Activated T-cell treated with anti-CD3 and anti-CD28 coated beads, Interleukin-2, amount 50 U/mL, for 4 hours (primary cell): ENCODE results near the gene PHACTR4. TPM values are rescaled to one million over a fixed set of nuclear protein-coding genes. Genes with fewer than 3 reads are reported as not detected.
"Not testable (repeated sequence)": the region's sequence is repeated elsewhere in the genome, so short reads cannot be mapped to it uniquely, and the experiment has no call there.

Source experiments
- ATAC-seq, 2 donors: fragments of 200-7000 bp; cut with Tn5 transposase; one replicate each; pipeline ENCODE4 v1.10.0; 2021
- DNase-seq: peaks from one replicate; pipeline ENCODE4 v3.0.0-alpha.2; 2020
- H3K27me3 Mint-ChIP-seq: one replicate; pipeline ENCODE4 v1.8.0; 2021; ENCODE audit warnings: low read depth, mixed read lengths
- H3K36me3 Mint-ChIP-seq: one replicate; pipeline ENCODE4 v1.8.0; 2022; ENCODE audit warnings: mixed read lengths; ENCODE audit not compliant: insufficient read depth
- H3K4me1 Mint-ChIP-seq: one replicate; pipeline ENCODE4 v1.8.0; 2021; ENCODE audit warnings: low read depth, mixed read lengths
- H3K4me3 Mint-ChIP-seq: one replicate; pipeline ENCODE4 v1.8.0; 2021; ENCODE audit warnings: mild to moderate bottlenecking, moderate library complexity, mixed read lengths
- H3K9me3 Mint-ChIP-seq: one replicate; pipeline ENCODE4 v1.8.0; 2021; ENCODE audit warnings: mixed read lengths
- total RNA-seq, 3 donors: library from RNA; stranded (reverse); gene quantifications; one replicate each; pipeline ENCODE4 v1.2.1, GENCODE V29; 2021

Gene PHACTR4
- total RNA-seq, 3 donors from 2014 or later = 19.7 to 23.2 (median 22.4) TPM

DNA sequence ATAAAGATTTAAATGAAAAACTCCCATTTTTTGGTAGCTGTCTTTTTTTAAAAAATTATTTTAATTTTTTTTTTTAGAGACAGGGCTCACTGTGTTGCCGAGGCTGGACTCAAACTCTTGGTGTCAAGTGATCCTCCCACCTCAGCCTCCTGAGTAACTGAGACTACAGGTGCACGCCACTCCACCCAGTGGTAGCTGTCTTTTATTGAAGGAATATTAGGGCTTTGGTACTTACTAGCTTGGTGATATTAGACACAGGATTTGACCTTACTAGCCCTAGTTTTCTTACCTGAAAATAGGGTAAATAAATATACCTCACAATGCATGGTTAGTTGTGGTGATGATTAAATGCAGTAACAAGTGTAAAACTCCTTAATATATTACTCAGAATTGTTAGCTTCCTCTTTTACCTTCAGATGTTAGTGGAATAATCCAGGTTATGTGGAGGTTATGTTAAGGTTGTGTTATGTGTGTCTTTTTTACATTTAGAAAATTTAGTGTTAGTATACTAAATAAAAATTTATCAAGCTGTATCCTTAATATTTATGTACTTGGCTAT is 66.8 kb downstream of the PHACTR4 start:
- peaks cover 7% of the 10 kb centered on the region for H3K4me1 Mint-ChIP-seq
- H3K4me3 Mint-ChIP-seq = no peak overlapping the region
- no peaks in the 10 kb centered on the region for H3K27me3 Mint-ChIP-seq
- DNase-seq (no peak), ATAC-seq (no peak)
- H3K36me3 Mint-ChIP-seq = peaks cover 5% of the 10 kb centered on the region
- H3K9me3 Mint-ChIP-seq = no peaks in the 10 kb centered on the region

GRCh38 chr1:28437264-28437923 is 67.9 kb downstream of the PHACTR4 start:
- no peak for ATAC-seq
- Mint-ChIP-seq H3K4me3 (no peak overlapping the region), H3K9me3 (no peaks in the 10 kb centered on the region), H3K4me1 (peaks cover 7% of the 10 kb centered on the region), H3K27me3 (no peaks in the 10 kb centered on the region), H3K36me3 (peaks cover 5% of the 10 kb centered on the region)
- no peak for DNase-seq

DNA sequence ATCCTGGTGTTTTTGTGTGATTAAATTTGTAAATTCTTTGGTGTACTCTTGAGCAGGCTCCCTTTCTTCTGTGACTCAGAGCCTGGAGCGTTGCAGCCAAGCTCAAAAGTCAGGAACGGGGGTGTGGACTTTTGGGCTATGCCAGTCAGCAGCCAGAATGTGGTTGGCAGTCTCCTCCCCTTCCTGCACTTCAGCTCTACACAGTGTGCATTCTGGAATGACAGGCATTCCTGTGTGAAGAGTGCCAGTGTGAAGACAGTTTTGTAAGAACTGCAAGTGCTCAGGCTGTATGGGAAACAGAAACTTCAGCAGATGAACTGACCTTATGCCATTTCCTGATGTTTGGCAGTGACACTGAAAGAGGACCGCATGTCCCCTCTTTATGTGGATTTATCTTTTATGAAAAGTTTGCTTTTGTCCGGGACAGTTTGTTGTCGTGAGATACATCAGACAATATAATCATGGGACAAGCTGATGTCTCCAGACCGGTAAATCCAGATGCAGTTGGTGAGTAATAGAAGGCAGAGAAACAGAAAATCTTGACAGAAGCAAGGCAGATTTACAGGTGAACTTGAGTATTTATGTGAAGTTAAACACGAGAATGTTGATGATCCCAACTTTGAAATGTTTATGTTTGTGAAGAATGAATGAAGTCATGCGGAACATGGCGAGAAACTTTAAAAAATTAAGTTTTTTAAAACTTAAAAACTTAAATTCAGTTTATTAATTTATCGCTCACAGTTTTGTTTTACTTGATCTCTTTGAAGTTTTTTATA is 68.6 kb downstream of the PHACTR4 start:
- H3K36me3 Mint-ChIP-seq = peaks cover 8% of the 10 kb centered on the region
- H3K4me3 Mint-ChIP-seq = no peak overlapping the region
- H3K4me1 Mint-ChIP-seq = peaks cover 7% of the 10 kb centered on the region
- ATAC-seq = peak; percentile 48
- no peaks in the 10 kb centered on the region for H3K9me3 Mint-ChIP-seq
- no peak for DNase-seq
- H3K27me3 Mint-ChIP-seq = no peaks in the 10 kb centered on the region

DNA sequence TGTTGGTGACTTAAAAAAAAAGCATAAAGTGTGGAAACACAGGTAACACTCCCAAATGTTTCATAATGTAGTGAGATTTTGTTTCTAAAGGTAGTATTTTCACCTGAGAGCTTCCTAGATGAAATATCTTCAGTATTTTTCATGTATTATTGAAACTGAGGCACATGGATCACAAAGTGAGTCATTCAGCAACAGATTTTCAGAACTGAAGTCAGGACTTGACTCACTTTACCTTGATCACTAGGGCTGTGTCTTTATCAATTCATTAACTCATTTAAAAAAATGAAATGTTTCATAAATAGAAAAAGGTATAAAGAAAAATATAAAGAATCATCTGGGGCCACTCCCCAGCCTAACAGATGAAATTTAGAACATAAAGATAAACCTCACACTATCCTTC is 69.8 kb downstream of the PHACTR4 start:
- H3K9me3 Mint-ChIP-seq = no peaks in the 10 kb centered on the region
- ATAC-seq (no peak), DNase-seq (no peak)
- H3K36me3 Mint-ChIP-seq = peaks cover 16% of the 10 kb centered on the region
- peaks cover 7% of the 10 kb centered on the region for H3K4me1 Mint-ChIP-seq
- no peak overlapping the region for H3K4me3 Mint-ChIP-seq
- H3K27me3 Mint-ChIP-seq = no peaks in the 10 kb centered on the region

DNA sequence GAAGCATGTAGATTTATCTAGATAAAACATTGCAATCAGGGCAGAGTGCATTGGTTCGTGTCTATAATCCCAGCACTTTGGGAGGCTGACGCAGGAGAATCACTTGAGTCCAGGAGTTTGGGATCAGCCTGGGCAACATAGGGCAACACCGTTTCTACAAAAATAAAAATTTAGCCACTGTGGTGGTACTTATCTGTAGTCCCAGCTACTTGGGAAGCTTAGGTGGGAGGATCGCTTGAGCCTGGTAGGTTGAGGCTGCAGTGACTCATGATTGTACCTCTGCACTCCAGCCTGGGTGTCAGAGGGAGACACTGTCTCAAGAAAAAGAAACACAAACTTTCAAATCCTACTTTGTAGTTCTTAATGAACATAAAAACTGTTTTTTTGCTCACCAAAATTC is 72.1 kb downstream of the PHACTR4 start:
- DNase-seq (no peak), ATAC-seq (no peak)
- Mint-ChIP-seq H3K4me1 (peaks cover 7% of the 10 kb centered on the region), H3K36me3 (peaks cover 16% of the 10 kb centered on the region), H3K4me3 (no peak overlapping the region), H3K27me3 (no peaks in the 10 kb centered on the region), H3K9me3 (no peaks in the 10 kb centered on the region)

GRCh38 chr1:28443550-28443949 is 74.0 kb downstream of the PHACTR4 start:
- no peak for ATAC-seq
- H3K36me3 Mint-ChIP-seq = peaks cover 14% of the 10 kb centered on the region

GRCh38 chr1:28447679-28448078 is 78.1 kb downstream of the PHACTR4 start:
- ATAC-seq = no peak
- Mint-ChIP-seq H3K9me3 (no peaks in the 10 kb centered on the region), H3K27me3 (no peaks in the 10 kb centered on the region), H3K36me3 (peaks cover 12% of the 10 kb centered on the region), H3K4me1 (peaks cover 18% of the 10 kb centered on the region), H3K4me3 (no peak overlapping the region)
- DNase-seq = no peak

More at GRCh38 chr1:28443550-28443949, 74.0 kb downstream of the PHACTR4 start:
- Mint-ChIP-seq H3K4me3 (no peak overlapping the region), H3K4me1 (peaks cover 5% of the 10 kb centered on the region), H3K9me3 (no peaks in the 10 kb centered on the region), H3K27me3 (no peaks in the 10 kb centered on the region)
- DNase-seq = no peak

- not testable (repeated sequence) for H3K4me3 Mint-ChIP-seq, H3K9me3 Mint-ChIP-seq
- peaks cover 18% of the 10 kb centered on the region for H3K4me1 Mint-ChIP-seq
These were observed 78.6 kb downstream of the PHACTR4 start for GRCh38 chr1:28448094-28448611.

GRCh38 chr1:28449904-28450303 is 80.4 kb downstream of the PHACTR4 start:
- no peak for DNase-seq
- H3K9me3 Mint-ChIP-seq = no peaks in the 10 kb centered on the region
- H3K27me3 Mint-ChIP-seq = no peaks in the 10 kb centered on the region
- no peak overlapping the region for H3K4me3 Mint-ChIP-seq
- peaks cover 18% of the 10 kb centered on the region for H3K4me1 Mint-ChIP-seq
- H3K36me3 Mint-ChIP-seq = peaks cover 4% of the 10 kb centered on the region
- ATAC-seq = peak; percentile 96 to 98

More at GRCh38 chr1:28448094-28448611, 78.6 kb downstream of the PHACTR4 start:
- H3K36me3 Mint-ChIP-seq, DNase-seq, H3K27me3 Mint-ChIP-seq, ATAC-seq: not testable (repeated sequence)

- Mint-ChIP-seq H3K9me3 (no peaks in the 10 kb centered on the region), H3K36me3 (peaks cover 4% of the 10 kb centered on the region), H3K27me3 (no peaks in the 10 kb centered on the region), H3K4me3 (no peak overlapping the region), H3K4me1 (peaks cover 21% of the 10 kb centered on the region)
- ATAC-seq (no peak), DNase-seq (no peak)
These were observed 81.0 kb downstream of the PHACTR4 start for GRCh38 chr1:28450561-28450960.

GRCh38 chr1:28451011-28451410 is 81.5 kb downstream of the PHACTR4 start:
- no peak for DNase-seq
- Mint-ChIP-seq H3K4me3 (no peak overlapping the region), H3K9me3 (no peaks in the 10 kb centered on the region), H3K27me3 (no peaks in the 10 kb centered on the region), H3K4me1 (peaks cover 25% of the 10 kb centered on the region), H3K36me3 (peaks cover 4% of the 10 kb centered on the region)
- ATAC-seq = no peak

- no peaks in the 10 kb centered on the region for H3K27me3 Mint-ChIP-seq
- peaks cover 12% of the 10 kb centered on the region for H3K36me3 Mint-ChIP-seq
- no peak overlapping the region for H3K4me3 Mint-ChIP-seq
- DNase-seq = no peak
- H3K9me3 Mint-ChIP-seq = no peaks in the 10 kb centered on the region
- peaks cover 13% of the 10 kb centered on the region for H3K4me1 Mint-ChIP-seq
- peak; percentile 58 to 62 for ATAC-seq
These were observed 86.5 kb downstream of the PHACTR4 start for GRCh38 chr1:28456078-28456477.

DNA sequence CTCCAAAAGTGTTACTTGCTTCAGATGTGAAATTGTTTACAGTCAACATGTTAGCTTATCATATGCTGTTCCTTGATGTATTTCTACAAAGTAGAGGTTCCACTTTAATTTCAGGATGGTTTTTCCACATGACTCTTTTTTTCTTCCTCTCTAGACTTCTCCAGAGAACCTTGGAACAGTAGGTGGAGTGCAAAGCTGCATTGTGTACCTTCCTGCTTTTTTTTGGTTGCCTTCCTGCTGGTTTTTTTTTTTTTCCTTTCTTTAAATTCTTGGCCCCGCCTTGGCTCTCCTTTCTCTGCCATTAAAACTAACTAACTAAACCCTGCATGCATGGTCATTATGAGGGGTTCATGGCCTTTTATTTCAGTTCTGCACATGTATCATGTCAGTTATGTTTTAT is 88.1 kb downstream of the PHACTR4 start:
- ATAC-seq (no peak), DNase-seq (no peak)
- Mint-ChIP-seq H3K4me3 (no peak overlapping the region), H3K9me3 (no peaks in the 10 kb centered on the region), H3K27me3 (no peaks in the 10 kb centered on the region), H3K4me1 (peaks cover 11% of the 10 kb centered on the region), H3K36me3 (peaks cover 12% of the 10 kb centered on the region)

DNA sequence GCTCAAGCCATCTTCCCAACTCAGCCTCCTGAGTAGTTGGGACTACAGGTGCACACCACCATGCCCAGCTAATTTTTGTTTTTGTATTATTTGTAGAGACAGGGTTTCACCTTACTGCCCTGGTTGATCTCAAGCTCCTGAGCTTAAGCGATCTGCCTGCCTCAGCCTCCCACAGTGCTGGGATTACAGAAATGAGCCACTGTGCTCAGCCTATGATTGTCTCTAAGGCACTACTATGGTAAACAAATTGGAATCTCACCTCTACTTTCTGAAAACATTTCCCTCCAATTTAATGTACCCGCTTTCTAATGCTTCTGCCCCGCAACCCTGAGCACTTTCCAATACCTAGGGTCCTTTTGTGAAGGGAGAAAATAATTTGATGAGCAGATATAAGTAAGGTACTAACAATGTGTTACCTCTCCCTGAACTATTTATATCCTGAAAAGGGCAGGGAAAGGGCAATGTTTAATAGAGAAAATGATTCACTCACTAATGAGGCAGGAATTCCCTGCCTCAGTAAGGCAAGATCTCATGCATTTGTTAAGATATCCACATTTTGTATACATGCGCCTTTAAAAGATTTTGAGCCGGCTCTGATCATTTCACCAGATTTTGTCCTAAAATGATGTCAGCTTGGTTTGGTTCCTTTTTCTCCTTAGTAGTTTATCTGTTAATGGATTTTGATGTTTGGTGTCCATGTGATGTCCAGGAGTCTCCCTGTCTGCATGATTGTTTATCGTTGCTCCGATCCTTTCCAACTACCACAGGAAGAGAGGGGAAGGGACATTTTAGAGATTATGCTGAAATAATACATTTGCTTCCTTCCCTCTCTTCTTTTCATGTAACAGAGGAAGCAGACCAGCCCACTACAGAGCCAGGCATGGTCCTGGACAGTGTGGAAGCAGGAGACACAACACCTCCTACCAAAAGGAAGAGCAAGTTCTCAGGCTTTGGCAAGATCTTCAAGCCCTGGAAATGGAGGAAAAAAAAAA is 89.0 kb downstream of the PHACTR4 start:
- Mint-ChIP-seq H3K4me3 (no peak overlapping the region), H3K27me3 (no peaks in the 10 kb centered on the region), H3K36me3 (peaks cover 8% of the 10 kb centered on the region), H3K9me3 (no peaks in the 10 kb centered on the region), H3K4me1 (peaks cover 11% of the 10 kb centered on the region)
- DNase-seq (no peak), ATAC-seq (no peak)
